ENCODE measurements around the gene NUP188. TPM values are rescaled to one million over a fixed set of nuclear protein-coding genes. Genes with fewer than 3 reads are reported as not detected.

NUP188 gene
- total and polyA plus RNA-seq, 2 of the 13 experiments (the other 11 are each of a cell fraction or from before 2014, with no cell fraction given): 28.0 to 38.5 TPM

GRCh38 chr9:129006328-129007034 is 59.0 kb downstream of the NUP188 start:
- intact Hi-C loops (cut with micrococcal nuclease; ENCODE audit: unreplicated experiment) (loop anchor here (10.0 kb wide), 1 partner anchor 152 kb away; no protein-coding TSS in a partner anchor), in situ Hi-C loops (cut with HindIII; ENCODE audit: extremely low pct_ligation_motif_present, low pct_unique_long_range_greater_than_20kb) (no loop called here)
- DNase-seq (ENCODE audit: low spot score) (peak; percentile 67), FAIRE-seq (peak; percentile 76), ATAC-seq (peak; percentile 86)
- H3K79me2 ChIP-seq (ENCODE audit: insufficient read depth, low read length): no peaks in the 10 kb centered on the region
- H2AFZ ChIP-seq (ENCODE audit: low read length): no peak overlapping the region
- no peaks in the 10 kb centered on the region for H3K9me3 ChIP-seq (ENCODE audit: low read length)
- H3K4me1 ChIP-seq (ENCODE audit: insufficient read depth, low read length): no peaks in the 10 kb centered on the region
- no peak overlapping the region for H3K4me3 ChIP-seq (replicated peaks in 1 of 3; ENCODE audit: insufficient read depth in 1 of 3, low read depth in 2 of 3, low read length in 3 of 3)
- no peaks in the 10 kb centered on the region for H3K27me3 ChIP-seq (ENCODE audit: control insufficient read depth in 1 of 2, insufficient read depth in 2 of 2, low read length in 2 of 2)
- TSS peak; percentile 52 for BruUV-seq (replicated peaks)
- 73% methylated on average over 18 of the region's 21 CpGs for WGBS (ENCODE audit: low lambda C conversion rate)
- no peak overlapping the region for H3K4me2 ChIP-seq (ENCODE audit: low read depth, low read length)
- no peaks in the 10 kb centered on the region for H4K20me1 ChIP-seq (ENCODE audit: insufficient read depth, low read length)
- H3K27ac ChIP-seq (ENCODE audit: extremely low read length, insufficient read depth, low read length): no peak overlapping the region
- peaks cover 28 to 58% of the 10 kb centered on the region in 2 experiments for H3K36me3 ChIP-seq (replicated peaks in 1 of 2; ENCODE audit: control insufficient read depth in 1 of 2, insufficient read depth in 2 of 2, low read length in 2 of 2)
- ChIA-PET POLR2A (no interaction called here), CTCF (ENCODE audit: low intra/inter-chr PET ratio, low total read pairs) (interaction anchor here (1.7 kb wide), 1 partner anchor 155 kb away, joined by 4 read pairs; no protein-coding TSS in a partner anchor)
- H3K9ac ChIP-seq (ENCODE audit: insufficient read depth, low read depth, low read length): no peak overlapping the region
- no peak for TF ChIP-seq ZBTB43 (CRISPR knock-in tag; conservative IDR thresholded peaks at IDR 0.05)
- TF ChIP-seq ZNF879 (CRISPR knock-in tag; IDR thresholded peaks at IDR 0.05): no peak
- TF ChIP-seq TEAD3 (CRISPR knock-in tag; optimal IDR thresholded peaks at IDR 0.05; ENCODE audit: borderline replicate concordance): peak; percentile 75
- peak; percentile 92 for TF ChIP-seq XRCC5 (optimal IDR thresholded peaks at IDR 0.05; ENCODE audit: low read length)
- peak; percentile 22; the same call in 1 of the 2 replicates for TF ChIP-seq ETV5 (CRISPR knock-in tag; IDR thresholded peaks at IDR 0.05; ENCODE audit: borderline replicate concordance)
- 0 out of 2 replicates have a peak, but pooled peaks have one; percentile 2 for TF ChIP-seq POLR2AphosphoS5 (IDR thresholded peaks at IDR 0.05; ENCODE audit: low read depth, low read length)
- no peak for TF ChIP-seq MNT (IDR thresholded peaks at IDR 0.05)
- TF ChIP-seq SP5 (CRISPR knock-in tag; IDR thresholded peaks at IDR 0.05; ENCODE audit: borderline replicate concordance, low read depth): no peak
- 0 out of 2 replicates have a peak, but pooled peaks have one; percentile 43 for TF ChIP-seq HNRNPL (IDR thresholded peaks at IDR 0.05; ENCODE audit: low read depth, low read length)
- TF ChIP-seq RBM22 (optimal IDR thresholded peaks at IDR 0.05; ENCODE audit: low read length): peak; percentile 34
- peak; percentile 81 for TF ChIP-seq CTCF (CRISPR knock-in tag; IDR thresholded peaks at IDR 0.05)
- TF ChIP-seq STAG1 (CRISPR knock-in tag; IDR thresholded peaks at IDR 0.05): peak; percentile 57
- 0 out of 2 replicates have a peak, but pooled peaks have one; percentile 45 for TF ChIP-seq AKAP8 (CRISPR knock-in tag; IDR thresholded peaks at IDR 0.05)
- TF ChIP-seq POLR2A (IDR thresholded peaks at IDR 0.05; ENCODE audit: insufficient read depth in 1 of 2, low read depth in 2 of 2, low read length in 2 of 2): peak; percentile 4 to 31; a peak in 2 of 4 replicates
- no peak for TF ChIP-seq ZBED4 (CRISPR knock-in tag; IDR thresholded peaks at IDR 0.05; ENCODE audit: borderline replicate concordance)
- TF ChIP-seq MAFK (conservative IDR thresholded peaks at IDR 0.05 in 1 of 2, IDR thresholded peaks at IDR 0.05 in 1 of 2; ENCODE audit: low read length in 2 of 2): no peak

Data from HepG2 (cell line).